GM10847 (cell line): ENCODE data around the gene AP1M1.

Experiments used
- POLR2A ChIP-seq: IDR thresholded peaks from 2 replicates; pipeline ENCODE4 v1.6.1; 2011; ENCODE audit not compliant: insufficient read length; ENCODE audit errors: extremely low read depth

AP1M1 gene

DNA sequence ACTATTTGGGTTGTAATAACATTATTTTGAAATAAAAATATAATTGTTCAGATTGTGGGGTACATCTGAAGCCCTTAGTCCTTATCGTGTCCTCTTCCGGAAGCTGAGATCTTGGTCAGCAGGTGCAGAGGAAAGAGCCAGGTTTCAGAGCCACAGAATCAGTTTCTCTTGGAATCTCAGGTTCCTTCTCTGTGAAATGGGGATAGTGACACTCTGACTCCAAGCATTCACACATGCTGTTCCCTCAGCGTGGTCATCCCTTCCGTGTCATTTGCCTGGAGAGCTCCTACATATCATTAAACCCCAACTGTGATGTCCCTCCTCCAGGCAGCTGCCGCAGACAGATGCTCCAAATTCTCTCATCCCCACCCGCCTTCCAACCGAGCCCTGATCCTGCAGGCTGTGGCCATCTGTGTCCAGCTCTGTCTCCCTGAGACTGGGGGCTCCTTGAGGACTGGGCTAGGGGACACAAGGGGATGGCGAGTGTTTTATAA is 59.8 kb downstream of the AP1M1 start:
- no peak for TF ChIP-seq POLR2A

DNA sequence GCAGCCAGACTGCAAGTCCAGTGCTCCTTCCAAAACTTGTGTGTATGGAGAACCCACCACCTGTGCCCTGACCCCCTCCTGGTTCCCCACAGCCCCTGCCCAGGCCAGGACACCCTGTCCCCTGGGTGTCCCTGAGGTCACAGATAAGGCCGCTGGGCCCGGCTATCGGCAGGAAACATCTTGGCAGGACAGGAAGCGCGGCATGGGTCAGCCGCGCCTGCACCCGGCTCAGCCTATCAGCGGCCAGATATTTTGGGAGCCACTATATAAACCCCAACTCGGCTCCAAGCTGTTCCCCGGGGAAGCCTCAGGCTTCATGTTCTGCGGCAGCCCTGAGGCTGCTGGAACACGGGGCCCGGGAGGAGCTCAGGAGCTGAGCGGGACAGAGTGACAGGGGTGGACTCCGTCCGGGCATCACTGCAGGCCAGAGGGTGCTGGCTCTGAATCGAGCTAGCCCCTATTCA is 60.8 kb downstream of the AP1M1 start:
- TF ChIP-seq POLR2A = no peak

DNA sequence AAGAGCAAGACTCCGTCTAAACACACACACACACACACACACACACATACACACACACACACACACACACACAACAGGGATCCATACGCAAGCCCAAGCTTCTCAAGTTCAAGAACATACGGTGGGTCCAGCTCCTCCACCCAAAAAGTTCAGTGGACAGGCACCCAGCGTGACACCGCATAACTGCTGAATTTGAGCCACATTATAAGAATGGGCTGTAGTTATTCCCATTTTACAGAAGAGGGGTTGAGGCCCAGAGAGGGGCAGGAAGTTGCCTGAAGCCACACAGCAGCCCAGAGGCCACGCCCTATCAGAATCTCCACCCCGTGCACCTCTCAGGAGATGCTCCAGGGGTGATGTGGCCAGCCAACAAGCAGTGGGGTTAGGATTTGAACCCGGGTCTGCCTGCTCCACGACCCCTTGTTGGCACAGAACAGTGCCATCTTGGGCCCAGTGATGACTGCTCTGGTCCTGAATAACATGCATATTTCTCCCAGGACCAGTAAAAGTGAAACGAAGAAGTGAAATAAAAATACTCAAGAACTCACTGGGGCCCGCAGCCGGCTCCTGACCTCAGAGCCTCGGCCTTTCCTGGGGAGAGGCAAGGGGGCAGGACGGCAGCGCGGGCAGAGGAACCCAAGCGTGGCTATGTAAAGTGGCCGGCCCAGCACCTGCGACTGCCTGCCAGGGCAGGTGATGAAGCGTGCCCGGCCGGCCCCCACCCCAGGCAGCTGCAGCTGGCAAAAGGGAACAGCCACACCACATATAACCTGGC is 61.9 kb downstream of the AP1M1 start:
- no peak for TF ChIP-seq POLR2A

DNA sequence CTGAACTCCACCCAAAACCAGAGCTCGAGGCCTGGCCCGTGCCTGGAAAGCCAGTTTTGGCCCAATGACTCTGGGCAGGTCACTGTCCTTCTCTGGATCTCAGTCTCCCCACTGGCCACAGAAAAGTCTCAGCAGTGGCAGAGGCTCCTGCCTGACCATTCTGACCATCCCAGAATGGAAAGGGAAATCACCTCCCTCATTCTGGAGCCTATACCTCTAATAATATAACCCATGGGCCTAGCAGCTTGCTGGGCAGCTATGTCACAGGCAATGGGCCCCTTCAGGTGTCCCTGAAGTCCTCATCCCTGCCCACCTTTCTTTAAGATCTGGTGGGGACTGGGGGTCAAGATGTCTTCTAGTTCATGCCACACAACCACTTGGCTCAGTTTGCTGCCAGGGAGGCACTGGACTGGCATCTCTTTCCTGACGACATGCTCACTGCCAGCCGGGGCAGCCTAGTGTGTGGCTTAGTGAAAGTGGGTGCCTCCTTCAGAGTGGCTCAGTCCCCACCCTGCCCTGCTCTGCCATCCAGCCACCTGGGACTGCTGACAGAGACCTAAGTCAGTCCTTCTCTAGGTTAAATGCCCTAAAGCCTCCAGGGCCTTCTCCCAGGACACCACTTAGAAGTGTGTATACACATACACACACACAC is 62.6 kb downstream of the AP1M1 start:
- TF ChIP-seq POLR2A = no peak

DNA sequence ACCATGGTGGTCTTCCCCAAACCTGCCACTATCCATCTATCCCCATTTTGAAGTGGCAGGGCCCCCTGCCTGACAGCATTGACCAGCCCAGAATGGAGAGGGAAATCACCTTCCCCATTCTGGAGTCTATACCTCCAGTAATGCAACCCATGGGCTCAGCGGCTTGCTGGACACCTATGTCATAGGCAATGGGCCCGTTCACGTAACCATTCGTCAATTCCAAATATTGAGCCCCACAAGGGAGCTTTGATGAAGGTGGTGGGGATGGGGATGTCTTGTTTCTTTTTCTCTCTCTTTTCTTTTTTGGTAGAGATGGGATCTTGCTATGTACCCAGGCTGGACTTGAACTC is 63.1 kb downstream of the AP1M1 start:
- TF ChIP-seq POLR2A = no peak

DNA sequence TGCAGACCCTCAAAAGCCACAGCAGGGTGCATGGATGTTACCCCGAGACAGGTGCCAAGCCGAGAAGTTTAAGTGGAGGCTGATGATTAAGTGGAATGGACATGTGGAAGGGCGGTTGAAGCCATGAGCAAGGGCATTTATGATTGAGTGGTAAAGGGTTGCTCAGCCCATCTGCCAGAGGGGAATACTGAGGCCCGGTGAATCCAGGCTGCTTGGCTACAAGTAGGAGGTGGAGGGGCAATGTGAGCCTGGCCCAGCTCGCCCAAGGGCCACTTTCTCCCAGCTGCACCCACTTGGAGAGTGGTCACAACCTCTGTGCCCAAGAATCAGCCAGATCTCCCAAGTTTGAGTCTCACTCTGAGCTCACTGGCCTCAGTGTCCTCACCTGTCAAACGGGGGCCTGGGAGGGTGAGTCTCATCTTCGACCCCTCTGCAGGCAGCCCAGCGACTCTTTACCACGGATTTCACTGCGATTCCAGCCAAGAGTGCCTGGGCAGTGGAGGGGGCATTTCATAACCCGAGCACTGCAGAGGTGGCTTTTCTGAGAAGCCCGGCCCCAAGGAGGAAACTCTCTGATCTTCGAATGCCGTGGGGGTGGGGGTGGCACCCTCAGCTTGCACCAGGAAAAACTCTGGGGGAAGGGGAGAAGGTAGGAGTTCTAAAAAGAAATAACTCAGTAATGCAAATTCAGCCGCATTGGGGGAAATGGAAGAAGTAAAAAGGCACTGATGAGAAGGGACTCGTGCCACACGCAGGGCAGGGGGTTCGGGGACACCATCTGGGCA is 64.1 kb downstream of the AP1M1 start:
- no peak for TF ChIP-seq POLR2A

DNA sequence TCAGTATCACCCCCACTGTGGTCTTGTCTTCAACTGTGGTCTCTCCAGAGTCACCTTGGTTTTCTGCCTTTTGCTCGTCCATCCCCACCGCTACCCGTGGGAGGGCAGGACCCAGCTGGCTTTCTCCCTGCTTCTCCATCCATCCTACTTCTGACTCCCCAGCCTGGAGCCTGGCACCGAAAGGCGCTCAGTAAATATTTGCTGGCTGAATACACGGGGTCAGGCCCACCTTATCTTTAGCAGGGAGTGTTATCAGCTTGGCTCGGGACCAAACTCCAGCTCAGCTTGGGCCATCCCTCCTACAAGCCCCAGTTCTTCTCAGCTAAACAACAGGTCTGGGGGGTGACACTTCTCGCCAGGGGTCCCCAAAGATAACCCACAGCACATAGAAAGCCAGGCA is 64.9 kb downstream of the AP1M1 start:
- no peak for TF ChIP-seq POLR2A

DNA sequence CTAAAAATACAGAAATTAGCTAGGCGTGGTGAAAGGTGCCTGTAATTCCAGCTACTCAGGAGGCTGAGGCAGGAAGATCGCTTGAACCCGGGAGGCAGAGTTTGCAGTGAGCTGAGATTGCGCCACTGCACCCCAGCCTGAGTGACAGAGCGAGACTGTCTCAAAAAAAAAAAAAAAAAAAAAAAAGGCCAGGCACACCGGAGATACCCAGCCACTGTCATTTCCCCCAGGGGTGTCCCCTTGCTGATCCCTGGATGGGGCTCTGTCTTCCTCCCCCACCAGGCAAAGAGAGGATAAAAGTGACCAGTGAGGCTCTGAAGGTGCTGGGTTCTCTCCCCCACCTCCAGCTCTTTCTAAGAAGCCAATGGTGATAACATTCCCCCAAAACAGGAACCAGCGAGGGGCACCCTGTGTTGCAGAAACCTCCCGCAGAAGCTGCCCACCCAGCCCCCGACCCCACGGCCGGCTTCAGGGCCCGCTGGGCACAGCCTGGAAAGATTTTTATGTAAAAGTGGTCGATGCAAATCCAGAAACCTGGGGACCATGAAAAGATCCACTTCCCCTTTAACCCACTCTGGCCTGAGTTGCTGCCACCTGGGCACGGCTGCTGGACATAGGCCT is 65.5 kb downstream of the AP1M1 start:
- TF ChIP-seq POLR2A = no peak

DNA sequence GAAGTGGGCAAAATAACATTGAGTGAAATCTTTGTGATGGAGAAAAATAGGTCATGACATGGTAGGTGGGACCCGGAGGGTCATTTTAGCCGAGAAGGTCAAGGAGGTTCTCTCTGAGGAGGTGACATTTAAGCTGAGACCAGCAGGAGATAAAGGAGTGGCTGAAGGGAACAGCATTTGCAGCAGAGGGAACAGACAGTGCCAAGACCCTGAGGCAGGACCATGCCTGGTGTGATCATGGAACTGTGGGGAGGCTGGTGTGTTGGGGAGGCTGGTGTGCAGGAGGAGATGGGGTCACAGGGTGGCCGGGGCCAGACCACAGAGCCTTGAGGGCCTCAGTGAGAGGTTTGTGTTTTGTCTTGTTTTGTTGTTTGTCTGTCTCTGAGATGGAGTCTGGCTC is 67.5 kb downstream of the AP1M1 start:
- no peak for TF ChIP-seq POLR2A

DNA sequence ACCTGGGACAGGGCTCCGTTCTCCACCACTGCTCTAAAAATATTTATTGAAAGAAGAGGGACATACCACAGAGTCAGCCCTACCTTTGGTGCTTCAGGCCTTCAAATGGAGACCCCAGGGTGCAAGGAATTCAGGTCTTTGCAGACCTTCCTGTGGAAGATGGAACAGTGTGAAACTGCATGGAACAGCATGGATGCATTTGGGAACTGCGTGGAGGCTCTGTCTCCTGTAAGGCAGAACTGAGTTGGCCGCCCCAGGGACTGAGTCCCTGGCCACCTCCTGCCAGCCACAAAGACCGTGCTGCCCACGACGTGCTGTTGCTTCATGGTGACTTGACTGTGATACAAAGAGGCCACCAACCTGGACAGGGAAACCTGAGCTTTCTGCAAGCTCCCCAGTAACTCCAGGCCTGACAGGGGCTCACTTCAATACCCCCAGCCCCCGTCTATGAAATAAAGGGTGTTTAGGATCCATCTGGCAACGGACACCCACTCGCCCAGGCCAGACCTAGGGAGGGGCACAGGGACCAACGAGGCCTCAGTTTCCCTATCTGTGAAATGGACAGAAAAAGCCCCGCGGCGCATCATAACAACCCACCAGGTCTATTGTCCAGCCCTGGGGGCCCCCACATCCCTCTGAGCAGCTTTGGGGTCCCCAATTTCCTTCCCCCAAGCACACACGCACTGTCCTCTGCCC is 68.3 kb downstream of the AP1M1 start:
- no peak for TF ChIP-seq POLR2A

DNA sequence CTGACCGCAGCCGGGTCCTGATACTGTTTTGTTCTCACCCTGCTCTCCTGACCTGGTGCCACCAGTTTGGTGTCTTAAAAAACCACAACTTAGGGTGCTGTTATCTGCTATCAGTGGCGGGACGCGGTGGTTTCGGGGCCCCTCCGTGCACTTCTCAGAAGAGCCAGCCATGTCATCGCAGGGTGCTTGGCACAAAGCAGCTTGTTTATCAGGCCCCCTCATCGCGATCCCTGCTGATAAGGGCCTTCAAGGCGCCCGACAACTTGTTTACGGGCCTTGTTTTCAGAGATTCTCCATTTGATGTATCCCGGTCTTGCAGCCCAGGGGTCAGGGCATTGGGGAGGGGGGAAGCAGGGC is 68.9 kb downstream of the AP1M1 start:
- no peak for TF ChIP-seq POLR2A

DNA sequence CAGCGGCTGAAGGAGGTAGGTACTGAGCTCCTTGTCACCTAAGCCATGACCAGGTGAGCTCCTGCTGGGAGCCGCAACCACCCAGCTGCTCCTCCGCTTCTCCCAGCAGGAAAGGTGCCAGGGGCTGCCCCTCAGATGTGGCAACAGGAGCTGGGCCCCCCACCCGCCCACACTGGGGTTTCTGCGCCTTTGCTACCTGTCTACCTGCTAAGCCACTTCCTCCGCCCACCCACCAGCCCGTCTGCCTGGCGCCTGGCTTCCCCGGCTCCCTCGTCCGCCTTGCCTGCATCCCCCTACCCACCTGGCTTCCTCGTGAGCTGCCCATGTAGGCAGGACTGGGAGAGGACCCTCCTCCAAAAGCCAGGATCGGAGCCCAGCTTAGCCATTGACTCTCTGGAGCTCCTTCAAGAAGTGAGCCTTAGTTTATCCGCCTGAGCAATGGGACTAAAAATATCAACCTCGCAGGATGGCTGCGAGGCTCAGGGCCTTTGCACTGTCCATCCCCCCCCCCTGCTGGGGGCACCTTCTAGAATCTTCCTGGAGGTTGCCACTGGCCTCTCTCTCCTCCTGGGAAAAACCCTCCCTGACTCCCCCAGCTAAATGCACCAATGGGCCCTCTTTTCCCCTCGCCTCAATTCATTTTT is 71.1 kb downstream of the AP1M1 start:
- no peak for TF ChIP-seq POLR2A

DNA sequence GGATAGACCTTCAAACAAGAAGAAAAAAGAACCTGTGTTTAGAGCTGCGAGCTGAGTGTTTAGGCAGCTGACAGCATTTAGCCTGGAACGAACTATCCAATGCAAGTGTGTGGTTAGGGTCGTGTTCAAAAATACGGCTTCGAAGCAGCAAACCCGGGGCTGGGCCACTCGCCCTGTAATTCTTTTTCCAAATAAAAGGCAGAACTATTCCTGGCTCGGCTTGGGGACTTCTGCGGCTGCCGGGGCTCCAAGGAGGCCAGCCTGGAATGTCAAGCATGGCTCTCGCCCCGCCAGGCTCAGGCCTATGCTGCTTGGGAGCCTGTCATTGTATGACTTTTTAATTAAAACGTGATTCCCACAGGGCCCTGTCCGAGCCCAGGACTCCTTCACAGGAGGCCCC is 75.2 kb downstream of the AP1M1 start:
- TF ChIP-seq POLR2A = no peak

DNA sequence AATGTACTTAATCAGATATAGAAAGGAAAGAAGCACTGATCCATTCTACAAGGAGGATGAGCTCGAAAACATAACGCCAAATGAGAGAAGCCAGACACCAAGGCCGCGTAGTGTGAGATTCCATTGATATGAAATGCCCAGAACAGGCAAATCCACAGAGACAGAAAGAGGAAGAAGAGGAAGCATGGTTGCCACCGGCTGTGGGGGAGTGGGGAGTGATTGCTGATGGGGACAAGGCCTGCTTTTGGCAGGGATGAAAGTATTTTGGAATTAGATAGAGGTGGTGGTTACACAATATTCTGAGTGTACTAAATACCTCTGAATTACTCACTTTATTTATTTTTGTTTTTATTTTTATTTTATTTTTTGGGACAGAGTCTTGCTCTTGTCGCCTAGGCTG is 76.7 kb downstream of the AP1M1 start:
- no peak for TF ChIP-seq POLR2A
